ENCODE measurements around the gene CFAP410.
"Not testable (repeated sequence)": the region's sequence is repeated elsewhere in the genome, so short reads cannot be mapped to it uniquely, and the experiment has no call there.

The CFAP410 gene

GRCh38 chr21:44349847-44350772 is 10.9 kb upstream of the CFAP410 start:
- DNase-seq = no peak

- no peak for DNase-seq
Measured at GRCh38 chr21:44349416-44349846, 10.2 kb upstream of the CFAP410 start.

GRCh38 chr21:44348861-44349260 is 9.7 kb upstream of the CFAP410 start:
- DNase-seq = no peak

- peak in 2 of 3 experiments; percentile 15 to 89 for DNase-seq
Measured at GRCh38 chr21:44347911-44348451, 8.8 kb upstream of the CFAP410 start.

GRCh38 chr21:44345495-44345894 is 6.3 kb upstream of the CFAP410 start:
- DNase-seq = no peak

GRCh38 chr21:44344541-44345183 is 5.5 kb upstream of the CFAP410 start:
- DNase-seq = no peak

- DNase-seq = not testable (repeated sequence)
Measured at GRCh38 chr21:44342981-44343380, 3.8 kb upstream of the CFAP410 start.

GRCh38 chr21:44341726-44342458 is 2.7 kb upstream of the CFAP410 start:
- not testable (repeated sequence) for DNase-seq

GRCh38 chr21:44337941-44338895 is 972 bp downstream of the CFAP410 start:
- peak; percentile 60 to 87 (median 75) for DNase-seq

- no peak for DNase-seq
Measured at GRCh38 chr21:44337449-44337848, 1.7 kb downstream of the CFAP410 start.

- no peak for DNase-seq
Measured at GRCh38 chr21:44335266-44336059, 3.7 kb downstream of the CFAP410 start.

GRCh38 chr21:44334329-44335030 is 4.7 kb downstream of the CFAP410 start:
- DNase-seq = no peak

GRCh38 chr21:44333509-44334328 is 5.5 kb downstream of the CFAP410 start:
- DNase-seq = peak in 1 of 3 experiments; percentile 20

GRCh38 chr21:44332965-44333364 is 6.2 kb downstream of the CFAP410 start:
- no peak for DNase-seq

GRCh38 chr21:44332383-44332782 is 6.8 kb downstream of the CFAP410 start:
- DNase-seq = no peak

GRCh38 chr21:44331650-44332307 is 7.4 kb downstream of the CFAP410 start:
- no peak for DNase-seq

GRCh38 chr21:44331209-44331608 is 8.0 kb downstream of the CFAP410 start:
- no peak for DNase-seq

- no peak for DNase-seq
Measured at GRCh38 chr21:44330698-44331097, 8.5 kb downstream of the CFAP410 start.

Measured in NCI-H1417 (cell line).